DND-41 (cell line): ENCODE results near the gene ZNF474.

ENCODE experiments used
- CTCF ChIP-seq: IDR thresholded peaks from 2 replicates; pipeline ENCODE4 v1.5.1; 2012; ENCODE audit warnings: borderline replicate concordance, low read length, moderate library complexity, mild to moderate bottlenecking; ENCODE audit not compliant: poor library complexity, severe bottlenecking; ENCODE audit errors: extremely low read depth
- EZH2 ChIP-seq: IDR thresholded peaks from 3 replicates; pipeline ENCODE4 v1.6.1; 2012; ENCODE audit warnings: borderline replicate concordance, low read depth, mild to moderate bottlenecking, moderate library complexity, low read length, inconsistent platforms; ENCODE audit not compliant: severe bottlenecking

- TF ChIP-seq CTCF (no peak), EZH2 (no peak)
These were observed 34.7 kb downstream of the ZNF474 start for GRCh38 chr5:122164070-122164435.
